Choroid plexus epithelial cell (primary cell): ENCODE data around the gene BID.

Source experiments
- DNase-seq: peaks from one replicate; pipeline ENCODE4 v3.0.0-alpha.2; 2010; ENCODE audit warnings: low read depth
- H3K4me3 ChIP-seq: 2 replicates; pipeline ENCODE4 v1.5.1; 2011; ENCODE audit warnings: low read depth, mild to moderate bottlenecking, control low read depth, low read length, moderate library complexity
- TF ChIP-seq, protein P1 (sequence below): conservative IDR thresholded peaks from 2 replicates; pipeline ENCODE4 v1.5.1; 2011; ENCODE audit warnings: low read depth, mild to moderate bottlenecking, control low read depth, inconsistent platforms, low read length, moderate library complexity

The BID gene

DNA sequence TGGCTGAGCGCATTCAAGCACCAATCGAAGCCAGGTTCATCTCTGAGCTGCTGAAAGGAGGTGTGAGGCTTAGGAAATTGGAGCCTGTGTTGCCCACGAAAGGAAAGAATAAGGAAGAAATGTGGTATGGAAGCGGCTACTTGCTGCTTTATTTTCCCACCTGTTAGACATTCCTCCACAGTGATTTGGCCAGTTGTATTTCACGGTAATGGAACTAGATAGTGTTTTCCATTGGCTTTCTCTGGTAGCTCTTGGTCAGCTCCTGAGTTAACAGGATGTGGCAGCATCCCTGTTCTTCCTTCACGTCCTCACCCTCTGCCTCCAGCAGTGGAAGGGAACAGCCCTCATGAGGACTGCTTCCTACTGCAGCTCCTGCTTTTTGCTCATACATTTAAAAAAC, 44.7 kb downstream of the BID start:
- no peak for DNase-seq
- no peak overlapping the region for H3K4me3 ChIP-seq
- TF ChIP-seq, protein P1, sequence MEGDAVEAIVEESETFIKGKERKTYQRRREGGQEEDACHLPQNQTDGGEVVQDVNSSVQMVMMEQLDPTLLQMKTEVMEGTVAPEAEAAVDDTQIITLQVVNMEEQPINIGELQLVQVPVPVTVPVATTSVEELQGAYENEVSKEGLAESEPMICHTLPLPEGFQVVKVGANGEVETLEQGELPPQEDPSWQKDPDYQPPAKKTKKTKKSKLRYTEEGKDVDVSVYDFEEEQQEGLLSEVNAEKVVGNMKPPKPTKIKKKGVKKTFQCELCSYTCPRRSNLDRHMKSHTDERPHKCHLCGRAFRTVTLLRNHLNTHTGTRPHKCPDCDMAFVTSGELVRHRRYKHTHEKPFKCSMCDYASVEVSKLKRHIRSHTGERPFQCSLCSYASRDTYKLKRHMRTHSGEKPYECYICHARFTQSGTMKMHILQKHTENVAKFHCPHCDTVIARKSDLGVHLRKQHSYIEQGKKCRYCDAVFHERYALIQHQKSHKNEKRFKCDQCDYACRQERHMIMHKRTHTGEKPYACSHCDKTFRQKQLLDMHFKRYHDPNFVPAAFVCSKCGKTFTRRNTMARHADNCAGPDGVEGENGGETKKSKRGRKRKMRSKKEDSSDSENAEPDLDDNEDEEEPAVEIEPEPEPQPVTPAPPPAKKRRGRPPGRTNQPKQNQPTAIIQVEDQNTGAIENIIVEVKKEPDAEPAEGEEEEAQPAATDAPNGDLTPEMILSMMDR: no peak

DNA sequence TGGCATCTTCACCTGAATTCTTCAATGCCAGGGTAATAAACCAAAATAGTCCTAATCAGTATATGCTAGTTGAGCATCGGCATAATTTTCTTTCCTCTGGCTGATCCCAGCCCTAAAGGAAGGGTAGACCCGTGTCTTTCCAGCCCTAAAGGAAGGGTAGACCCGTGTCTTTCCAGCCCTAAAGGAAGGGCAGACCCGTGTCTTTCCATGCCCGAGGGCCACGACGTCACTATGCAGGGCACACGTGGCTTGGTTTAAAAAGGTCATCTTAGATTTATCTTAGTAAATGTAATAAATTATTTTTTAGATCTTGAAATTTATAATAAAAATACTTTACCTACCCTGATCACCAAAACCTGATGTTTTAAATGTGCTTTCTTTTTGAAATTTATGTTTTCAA, 45.5 kb downstream of the BID start:
- DNase-seq: no peak
- H3K4me3 ChIP-seq: no peak overlapping the region
- TF ChIP-seq, protein P1: no peak

DNA sequence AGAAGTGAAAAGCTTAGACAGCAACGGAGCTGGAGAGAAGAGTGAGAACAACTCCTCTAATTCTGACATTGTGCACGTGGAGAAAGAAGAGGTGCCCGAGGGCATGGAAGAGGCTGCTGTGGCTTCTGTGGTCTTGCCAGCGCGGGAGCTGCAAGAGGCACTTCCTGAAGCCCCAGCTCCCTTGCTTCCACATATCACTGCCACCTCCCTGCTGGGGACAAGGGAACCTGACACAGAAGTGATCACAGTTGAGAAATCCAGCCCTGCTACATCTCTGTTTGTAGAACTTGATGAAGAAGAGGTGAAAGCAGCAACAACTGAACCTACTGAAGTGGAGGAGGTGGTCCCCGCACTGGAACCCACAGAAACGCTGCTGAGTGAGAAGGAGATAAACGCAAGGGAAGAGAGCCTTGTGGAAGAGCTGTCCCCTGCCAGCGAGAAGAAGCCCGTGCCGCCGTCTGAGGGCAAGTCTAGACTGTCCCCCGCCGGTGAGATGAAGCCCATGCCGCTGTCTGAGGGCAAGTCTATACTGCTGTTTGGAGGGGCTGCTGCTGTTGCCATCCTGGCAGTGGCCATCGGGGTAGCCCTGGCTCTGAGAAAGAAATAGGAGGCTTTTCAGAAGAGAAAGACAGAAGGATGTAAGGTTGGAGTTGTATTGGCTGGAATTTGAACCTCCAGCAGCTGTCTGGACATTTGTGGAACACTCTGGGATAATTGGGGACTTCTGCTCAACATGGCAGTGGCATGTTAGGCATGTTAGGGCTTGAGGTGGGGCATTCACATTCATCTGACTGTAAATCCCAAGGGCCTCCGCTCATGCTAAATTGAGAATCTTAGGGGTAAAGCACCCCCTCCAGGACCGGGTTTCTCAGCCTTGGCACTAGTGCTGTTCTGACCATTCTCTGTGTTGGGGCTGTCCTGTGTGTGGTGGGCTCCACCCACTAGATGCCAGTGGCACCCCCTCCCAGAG, 47.1 kb downstream of the BID start:
- DNase-seq: no peak
- no peak overlapping the region for H3K4me3 ChIP-seq
- TF ChIP-seq, protein P1: no peak

DNA sequence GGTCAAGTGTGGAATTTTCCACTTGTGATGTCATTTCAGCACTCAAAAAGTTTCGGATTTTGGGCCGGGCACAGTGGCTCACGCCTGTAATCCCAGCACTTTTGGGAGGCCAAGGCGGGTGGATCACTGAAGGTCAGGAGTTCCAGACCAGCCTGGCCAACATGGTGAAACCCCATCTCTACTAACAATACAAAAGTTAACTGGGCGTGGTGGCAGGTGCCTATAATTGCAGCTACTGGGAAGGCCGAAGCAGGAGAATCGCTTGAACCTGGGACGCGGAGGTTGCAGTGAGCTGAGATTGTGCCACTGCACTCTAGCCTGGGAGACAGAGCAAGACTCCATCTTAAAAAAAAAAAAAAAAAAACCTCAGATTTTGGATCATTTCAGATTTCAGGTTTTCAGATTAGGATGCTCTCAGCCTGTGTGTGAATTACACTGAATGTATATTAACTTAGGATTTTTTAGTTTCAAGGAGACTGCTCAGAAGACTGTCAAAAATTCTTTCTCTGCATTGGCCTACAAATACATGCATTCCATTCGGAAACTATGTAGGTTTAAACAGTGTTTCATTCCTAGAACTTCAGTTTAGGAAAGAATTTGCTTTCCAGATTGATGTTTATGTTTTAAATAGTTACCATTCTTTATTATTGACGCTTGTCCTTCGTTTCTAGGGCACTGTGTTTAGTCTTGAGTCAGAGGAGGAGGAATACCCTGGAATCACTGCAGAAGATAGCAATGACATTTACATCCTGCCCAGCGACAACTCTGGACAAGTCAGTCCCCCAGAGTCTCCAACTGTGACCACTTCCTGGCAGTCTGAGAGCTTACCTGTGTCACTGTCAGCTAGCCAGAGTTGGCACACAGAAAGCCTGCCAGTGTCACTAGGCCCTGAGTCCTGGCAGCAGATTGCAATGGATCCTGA, 48.0 kb downstream of the BID start:
- peak; percentile 68 for DNase-seq
- TF ChIP-seq, protein P1: no peak
- H3K4me3 ChIP-seq: no peak overlapping the region

DNA sequence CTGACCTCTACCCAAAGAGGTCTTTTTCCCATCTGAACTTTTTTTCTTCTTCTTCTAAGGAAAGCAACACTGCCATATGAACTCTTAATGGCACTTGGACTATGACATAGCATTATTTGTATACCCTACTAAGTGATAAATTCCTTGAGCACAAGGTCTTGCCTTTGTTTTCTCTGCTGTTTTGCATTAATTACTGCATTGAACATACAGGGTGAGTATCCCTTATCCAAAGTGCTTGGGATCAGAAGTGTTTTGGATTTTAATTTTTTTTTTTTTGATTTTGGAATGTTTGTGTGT, 48.8 kb downstream of the BID start:
- TF ChIP-seq, protein P1: no peak
- H3K4me3 ChIP-seq: no peak overlapping the region
- DNase-seq: no peak

DNA sequence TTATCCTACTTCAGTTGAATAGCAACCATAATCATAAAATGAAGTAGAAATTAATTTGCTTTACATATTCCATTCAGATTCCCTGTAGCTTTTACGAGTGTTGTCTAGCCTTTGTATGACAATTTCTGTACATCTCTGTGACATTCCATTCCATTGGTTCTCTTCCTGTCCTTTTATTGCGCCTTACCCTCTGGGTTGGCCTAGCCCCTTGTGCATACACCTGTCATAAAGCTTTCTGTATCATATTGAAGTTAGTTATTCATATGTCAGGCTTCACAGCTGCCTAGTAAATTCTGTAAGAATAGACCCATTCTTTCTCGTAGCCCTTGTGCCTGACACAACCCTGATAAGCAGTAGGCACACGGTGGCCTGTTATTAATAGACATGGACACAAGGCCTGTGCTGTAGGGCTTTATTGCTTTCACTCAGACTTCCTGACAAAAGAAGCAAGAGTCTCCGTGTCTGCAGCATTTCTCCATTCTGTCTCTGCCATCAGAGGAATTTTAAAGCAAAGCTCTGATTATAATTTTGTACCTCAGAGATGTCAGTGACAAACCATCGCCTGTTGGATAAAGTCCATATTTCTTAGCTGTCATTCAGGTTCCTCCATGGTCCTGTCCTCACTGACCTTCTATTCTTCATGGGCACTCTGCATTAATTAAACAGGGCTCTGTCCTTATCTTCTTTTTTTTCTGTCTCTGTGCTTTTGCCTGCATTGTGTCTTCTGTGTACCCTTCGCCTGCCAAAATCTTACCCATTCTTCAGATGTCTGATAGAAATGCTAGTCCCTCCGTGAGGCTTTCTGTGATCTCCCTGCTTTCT, 49.4 kb downstream of the BID start:
- TF ChIP-seq, protein P1: no peak

More for the DNA sequence above, 49.4 kb downstream of the BID start:
- no peak overlapping the region for H3K4me3 ChIP-seq
- no peak for DNase-seq
